GM19238 (cell line): Measurements from ENCODE around the gene ZNF454.

Experiments used
- DNase-seq: peaks from one replicate; pipeline ENCODE4 v3.0.0; 2011; ENCODE audit warnings: low spot score; ENCODE audit not compliant: insufficient read length

ZNF454 gene

GRCh38 chr5:178993236-178993765 is 52.3 kb downstream of the ZNF454 start:
- DNase-seq = no peak

GRCh38 chr5:178993955-178994579 is 53.1 kb downstream of the ZNF454 start:
- DNase-seq = no peak

- DNase-seq = no peak
Measured at GRCh38 chr5:178994580-178995340, 53.8 kb downstream of the ZNF454 start, which contains the start of gene GRM6. Gene GRM6, minus strand, starts transcription at chr5:178995320. Its CDS starts 376 bp downstream, at chr5:178994944.

GRCh38 chr5:178995341-178995690 is 54.3 kb downstream of the ZNF454 start:
- DNase-seq = no peak

GRCh38 chr5:178996156-178996555 is 55.2 kb downstream of the ZNF454 start:
- DNase-seq = no peak

GRCh38 chr5:178997191-178997590 is 56.2 kb downstream of the ZNF454 start:
- no peak for DNase-seq

- DNase-seq = no peak
Measured at GRCh38 chr5:178998441-178998840, 57.4 kb downstream of the ZNF454 start.

- no peak for DNase-seq
Measured at GRCh38 chr5:179006564-179006963, 65.6 kb downstream of the ZNF454 start.

GRCh38 chr5:179008667-179009066 is 67.7 kb downstream of the ZNF454 start:
- no peak for DNase-seq
